HCT116 (cell line): Measurements from ENCODE around the gene NAGLU. TPM values are rescaled to one million over a fixed set of nuclear protein-coding genes. Genes with fewer than 3 reads are reported as not detected.

Experiments
- ATAC-seq: fragments of 200-7000 bp; cut with Tn5 transposase; 2 replicates; pipeline ENCODE4 v1.9.1; 2020; ENCODE audit warnings: mild to moderate bottlenecking, moderate library complexity
- BruUV-seq: library from RNA; stranded (reverse); fragments of 400-500 nt; replicated peaks from 2 replicates; lab custom pipeline; 2021; lab: Mats Ljungman, UMichigan
- CTCF ChIA-PET: fragments of 300-600 bp; sonication (Branson Sonifier 250); formaldehyde crosslinking; loops from one replicate; lab custom pipeline; 2021; ENCODE audit warnings: antibody characterized with exemption; lab: Charles Lee
- POLR2A ChIA-PET: fragments of 300-600, 350-600 bp; sonication (Branson Sonifier 250); formaldehyde crosslinking; loops from one replicate; lab custom pipeline; 2021; ENCODE audit warnings: antibody characterized with exemption; lab: Charles Lee
- RAD21 ChIA-PET, 2 experiments: fragments of 300-600 bp; sonication (Branson Sonifier 250); formaldehyde crosslinking; loops; one replicate each; lab custom pipeline; 2023; ENCODE audit warnings: low total read pairs in 2 of 2; ENCODE audit not compliant: uncharacterized antibody in 2 of 2, unreplicated experiment in 2 of 2, low non-redundant PET in 1 of 2; lab: Charles Lee
- DNase-seq: peaks from one replicate; pipeline ENCODE4 v3.0.0-alpha.2; 2010; ENCODE audit warnings: low read depth, low spot score
- H2AFZ ChIP-seq: fragments of 200-600 bp; shearing (Covaris generic), sonication (generic); 2 replicates; pipeline ENCODE4 v1.6.1; 2017; ENCODE audit warnings: low read depth, mixed run types, mixed read lengths, antibody characterized with exemption, low read length; ENCODE audit not compliant: poor library complexity, severe bottlenecking
- H3K27ac ChIP-seq: 2 replicates; pipeline ENCODE4 v1.5.1; 2012; ENCODE audit warnings: low read depth, low read length
- H3K27me3 ChIP-seq: fragments of 200-600 bp; sonication (generic); 2 replicates; pipeline ENCODE4 v1.6.1; 2016; ENCODE audit warnings: mixed run types, low read length, mixed read lengths; ENCODE audit not compliant: insufficient read depth
- H3K36me3 ChIP-seq, 2 experiments: fragments of 200-500 bp in 1 of 2; fragments of 200-600 bp in 1 of 2; sonication (Bioruptor generic) in 1 of 2; sonication (generic) in 1 of 2; 2 replicates each; pipeline versions ENCODE4 v1.5.1 to v1.6.1; 2014 to 2016; ENCODE audit warnings: low read length in 2 of 2, inconsistent platforms in 1 of 2, mixed read lengths in 1 of 2, mixed run types in 1 of 2; ENCODE audit not compliant: insufficient read depth in 2 of 2, control insufficient read depth in 1 of 2
- H3K4me1 ChIP-seq, 2 experiments: fragments of 200-600 bp in 1 of 2; sonication (generic) in 1 of 2; 2 replicates each; pipeline versions ENCODE4 v1.5.1 to v1.6.1; 2012 to 2017; ENCODE audit warnings: low read length in 2 of 2, inconsistent platforms in 1 of 2, mild to moderate bottlenecking in 1 of 2, mixed read lengths in 1 of 2, mixed run types in 1 of 2, moderate library complexity in 1 of 2; ENCODE audit not compliant: insufficient read depth in 2 of 2, control insufficient read depth in 1 of 2
- H3K4me2 ChIP-seq: fragments of 200-600 bp; sonication (generic); 2 replicates; pipeline ENCODE4 v1.6.1; 2017; ENCODE audit warnings: mixed run types, low read length, mixed read lengths
- H3K4me3 ChIP-seq, 2 experiments: fragments of 200-600 bp in 1 of 2; sonication (generic) in 1 of 2; replicated peaks in 1 of 2; 2 replicates each; pipeline ENCODE4 v1.5.1; 2011 to 2016; ENCODE audit warnings: low read length in 2 of 2, control low read depth in 1 of 2, low read depth in 1 of 2, mild to moderate bottlenecking in 1 of 2, mixed read lengths in 1 of 2, mixed run types in 1 of 2
- H3K79me2 ChIP-seq: fragments of 200-600 bp; sonication (generic); 2 replicates; pipeline ENCODE4 v1.6.1; 2017; ENCODE audit warnings: mild to moderate bottlenecking, mixed run types, low read length, moderate library complexity, mixed read lengths; ENCODE audit not compliant: insufficient read depth
- H3K9ac ChIP-seq: fragments of 200-600 bp; sonication (generic); 2 replicates; pipeline ENCODE4 v1.6.1; 2016; ENCODE audit warnings: low read length, mixed read lengths
- H3K9me2 ChIP-seq: fragments of 200-600 bp; sonication (generic), shearing (Covaris generic); 2 replicates; pipeline ENCODE4 v1.6.1; 2017; ENCODE audit warnings: mixed run types, mild to moderate bottlenecking, moderate library complexity; ENCODE audit not compliant: insufficient read depth
- H3K9me3 ChIP-seq, 2 experiments: fragments of 200-500 bp in 1 of 2; fragments of 200-600 bp in 1 of 2; sonication (Bioruptor generic) in 1 of 2; sonication (generic) in 1 of 2; 2 replicates each; pipeline ENCODE4 v1.6.1; 2014 to 2017; ENCODE audit warnings: low read length in 2 of 2, mixed read lengths in 2 of 2, inconsistent platforms in 1 of 2, low read depth in 1 of 2, mild to moderate bottlenecking in 1 of 2, mixed run types in 1 of 2, moderate library complexity in 1 of 2; ENCODE audit not compliant: control insufficient read depth in 1 of 2, insufficient read depth in 1 of 2
- H4K20me1 ChIP-seq: fragments of 200-600 bp; sonication (generic), shearing (Covaris generic); 2 replicates; pipeline ENCODE4 v1.6.1; 2017; ENCODE audit warnings: mixed run types, mild to moderate bottlenecking, moderate library complexity; ENCODE audit not compliant: insufficient read depth
- CEBPB ChIP-seq: IDR thresholded peaks from 2 replicates; pipeline ENCODE4 v1.6.1; 2012; ENCODE audit warnings: low read depth
- EGR1 ChIP-seq: IDR thresholded peaks from 2 replicates; pipeline ENCODE4 v1.6.1; 2012; ENCODE audit warnings: low read depth
- EZH2 ChIP-seq: fragments of 200-600 bp; sonication (generic); IDR thresholded peaks from 2 replicates; pipeline ENCODE4 v1.6.1; 2017; ENCODE audit warnings: antibody characterized with exemption, mixed run types
- POLR2A ChIP-seq: IDR thresholded peaks from 2 replicates; pipeline ENCODE4 v1.7.0; 2011; ENCODE audit warnings: borderline replicate concordance; ENCODE audit not compliant: insufficient read depth, insufficient read length; ENCODE audit errors: extremely low read depth
- RAD21 ChIP-seq: IDR thresholded peaks from 2 replicates; pipeline ENCODE4 v1.6.1; 2012; ENCODE audit warnings: low read depth, mild to moderate bottlenecking
- intact Hi-C: fragments of 100-400 bp; cut with micrococcal nuclease; formaldehyde crosslinking; loops from 2 replicates; pipeline ENCODE4 v1.10.0; 2022
- total RNA-seq: library from RNA; stranded (reverse); gene quantifications from one replicate; pipeline ENCODE4 v1.2.1, GENCODE V29; 2021; ENCODE audit not compliant: unreplicated experiment

The NAGLU gene
- total RNA-seq, 1 experiment from 2014 or later = 17.7 TPM

GRCh38 chr17:42522798-42523278 lies 13.2 kb upstream of the NAGLU start:
- ChIA-PET POLR2A (no interaction called here), RAD21 (no interaction called here), CTCF (no interaction called here)
- Histone ChIP-seq H3K4me2 (no peak overlapping the region), H3K27ac (no peak overlapping the region), H3K9me2 (no peaks in the 10 kb centered on the region), H3K9me3 (no peaks in the 10 kb centered on the region), H3K4me1 (peaks cover 44 to 79% of the 10 kb centered on the region in 2 experiments), H3K79me2 (no peaks in the 10 kb centered on the region), H4K20me1 (no peaks in the 10 kb centered on the region), H3K4me3 (no peak overlapping the region), H2AFZ (no peak overlapping the region), H3K9ac (no peak overlapping the region), H3K27me3 (no peaks in the 10 kb centered on the region), H3K36me3 (peaks cover 3 to 5% of the 10 kb centered on the region in 2 experiments; a peak in 2 of 4 replicates)
- no peak for TF ChIP-seq CEBPB
- ATAC-seq (no peak), DNase-seq (no peak)
- no TSS peak for BruUV-seq
- intact Hi-C loops = loop anchor here (10.0 kb wide), 1 partner anchor 498 kb away; the partner anchor contains the start of gene NKIRAS2

GRCh38 chr17:42525221-42525620 lies 10.8 kb upstream of the NAGLU start:
- no peak overlapping the region for H2AFZ ChIP-seq
- BruUV-seq = no TSS peak
- H3K9me2 ChIP-seq = no peaks in the 10 kb centered on the region
- H3K79me2 ChIP-seq = no peaks in the 10 kb centered on the region
- H3K4me2 ChIP-seq = no peak overlapping the region
- H3K36me3 ChIP-seq = peaks cover 3 to 5% of the 10 kb centered on the region in 2 experiments; a peak in 2 of 4 replicates
- TF ChIP-seq RAD21 (no peak), EZH2 (no peak), EGR1 (no peak), POLR2A (no peak)
- RAD21 ChIA-PET = no interaction called here
- no peak overlapping the region for H3K9ac ChIP-seq
- H3K4me3 ChIP-seq = no peak overlapping the region
- POLR2A ChIA-PET = interaction anchor here (1.1 kb wide), 1 partner anchor 99 kb away, joined by 4 read pairs; no protein-coding TSS in a partner anchor
- DNase-seq (no peak), ATAC-seq (no peak)
- intact Hi-C loops = loop anchor here (5.0 to 10.0 kb wide), 2 partner anchors 408 to 500 kb away; partner anchors contain the start of gene NKIRAS2
- H3K4me1 ChIP-seq = peaks cover 30 to 69% of the 10 kb centered on the region in 2 experiments
- no peak overlapping the region for H3K27ac ChIP-seq
- no peaks in the 10 kb centered on the region for H3K9me3 ChIP-seq
- no peaks in the 10 kb centered on the region for H3K27me3 ChIP-seq
- CTCF ChIA-PET = no interaction called here
- no peaks in the 10 kb centered on the region for H4K20me1 ChIP-seq
